Posterior cingulate gyrus (tissue), 11 donors: Measurements from ENCODE around the gene CCDC187.

Experiments used
- DNase-seq, 10 donors: peaks; one replicate each; pipeline versions ENCODE4 v3.0.0 to v3.0.0-alpha.2; 2020 to 2021; ENCODE audit warnings: mixed read lengths in 3 of 10
- intact Hi-C: fragments of 100-400 bp; cut with DNase I; formaldehyde crosslinking; loops from one replicate; pipeline ENCODE4 v1.15.1; 2023

Gene CCDC187

DNA sequence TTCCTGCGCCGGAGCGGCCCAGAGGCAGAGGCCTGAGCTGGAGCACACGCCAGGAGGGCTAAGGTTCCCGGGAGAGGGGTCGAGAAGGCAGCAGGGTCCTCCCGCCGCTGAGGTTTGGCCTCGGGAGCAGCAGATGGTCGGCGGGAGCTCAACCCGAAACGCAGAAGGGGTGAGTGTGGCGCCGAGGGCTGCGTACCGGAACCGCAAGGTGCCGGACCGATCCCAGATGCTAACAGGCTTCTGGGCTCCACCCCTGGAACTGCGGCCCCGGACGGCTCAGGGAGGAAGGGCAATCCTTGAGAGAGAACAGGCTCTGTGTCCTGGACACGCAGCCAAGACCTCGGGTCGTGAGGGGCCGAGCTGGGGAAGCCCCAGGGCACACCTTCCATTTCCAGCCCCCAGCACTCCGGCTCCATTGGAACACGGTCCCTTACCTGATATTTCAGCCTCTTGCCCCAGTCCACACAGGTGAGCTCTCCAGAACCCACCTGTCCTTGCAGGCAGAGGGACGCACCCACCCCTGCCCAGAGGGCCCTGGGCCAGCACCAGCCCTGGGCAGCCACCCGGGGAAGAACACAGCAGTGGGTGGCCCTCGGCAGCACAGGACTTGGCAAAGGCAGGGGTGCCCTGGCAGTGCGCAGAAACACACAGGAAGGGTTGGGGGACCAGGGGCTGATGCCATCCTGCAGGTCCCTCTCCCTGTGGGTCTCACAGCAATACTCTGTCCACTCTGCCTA lies 100.3 kb downstream of the CCDC187 start:
- intact Hi-C loops = no loop called here

GRCh38 chr9:136202454-136203407 lies 101.2 kb downstream of the CCDC187 start:
- no peak for DNase-seq
- intact Hi-C loops = no loop called here

More for the DNA sequence above, 100.3 kb downstream of the CCDC187 start:
- DNase-seq = no peak

- no peak for DNase-seq
- intact Hi-C loops = no loop called here
Measured at GRCh38 chr9:136201609-136202453, 102.1 kb downstream of the CCDC187 start.

GRCh38 chr9:136201174-136201573 lies 102.7 kb downstream of the CCDC187 start:
- intact Hi-C loops = no loop called here

GRCh38 chr9:136200424-136200823 lies 103.5 kb downstream of the CCDC187 start:
- intact Hi-C loops = no loop called here
- DNase-seq = no peak

More at GRCh38 chr9:136201174-136201573, 102.7 kb downstream of the CCDC187 start:
- DNase-seq = no peak
